Kidney (tissue), 14 donors: ENCODE results near the gene DDX10. TPM values are rescaled to one million over a fixed set of nuclear protein-coding genes. Genes with fewer than 3 reads are reported as not detected.

ENCODE experiments used
- DNase-seq, 5 donors: peaks; one replicate each; pipeline ENCODE4 v3.0.0-alpha.2; 2013 to 2020
- FAIRE-seq: peaks from 2 replicates; lab custom pipeline; 2012; peaks lifted over from hg19 to GRCh38; lab: Jason Lieb, UNC
- H3K27ac ChIP-seq, 2 donors: one replicate each; pipeline ENCODE4 v1.7.0; 2013; ENCODE audit warnings: low read depth in 2 of 2, low read length in 2 of 2, inconsistent platforms in 1 of 2
- H3K27me3 ChIP-seq: one replicate; pipeline ENCODE4 v1.7.1; 2013; ENCODE audit warnings: low read length, inconsistent platforms; ENCODE audit not compliant: control insufficient read depth, insufficient read depth
- H3K36me3 ChIP-seq, 3 donors: one replicate each; pipeline versions ENCODE4 v1.7.0 to v1.7.1; 2013; ENCODE audit warnings: low read length in 3 of 3, control low read depth in 1 of 3, inconsistent platforms in 1 of 3; ENCODE audit not compliant: insufficient read depth in 3 of 3, control insufficient read depth in 2 of 3
- H3K4me1 ChIP-seq, 3 donors: one replicate each; pipeline versions ENCODE4 v1.7.0 to v1.7.1; 2013; ENCODE audit warnings: low read length in 3 of 3, inconsistent platforms in 1 of 3, low read depth in 1 of 3; ENCODE audit not compliant: control insufficient read depth in 2 of 3, insufficient read depth in 2 of 3
- H3K4me3 ChIP-seq, 3 donors: one replicate each; pipeline versions ENCODE4 v1.7.0 to v1.8.1; 2013; ENCODE audit warnings: low read length in 3 of 3, control low read depth in 1 of 3, inconsistent platforms in 1 of 3
- H3K9ac ChIP-seq, 3 donors: one replicate each; pipeline versions ENCODE4 v1.7.0 to v1.7.1; 2013; ENCODE audit warnings: low read length in 3 of 3, control low read depth in 1 of 3, inconsistent platforms in 1 of 3
- H3K9me3 ChIP-seq, 3 donors: one replicate each; pipeline versions ENCODE4 v1.7.0 to v1.7.1; 2013; ENCODE audit warnings: low read length in 3 of 3, control low read depth in 1 of 3, inconsistent platforms in 1 of 3; ENCODE audit not compliant: control insufficient read depth in 2 of 3, insufficient read depth in 1 of 3
- CTCF ChIP-seq: IDR thresholded peaks from 3 replicates; pipeline ENCODE4 v1.5.1; 2012; ENCODE audit warnings: mild to moderate bottlenecking, moderate library complexity, borderline replicate concordance; ENCODE audit not compliant: insufficient read depth; ENCODE audit errors: extremely low read depth
- intact Hi-C: fragments of 100-400 bp; cut with DNase I; formaldehyde crosslinking; loops from one replicate; pipeline ENCODE4 v1.11.1; 2022
- polyA plus RNA-seq: library from polyadenylated mRNA; stranded (reverse); fragments of 350-450 nt; fragmentation: Illumina TruSeq; extraction: RNeasy Lipid Tissue Mini Kit (QIAGEN cat#74804); gene quantifications from one replicate; pipeline ENCODE4 v1.2.3, GENCODE V29; 2014; ENCODE audit warnings: low read depth, low replicate concordance; ENCODE audit not compliant: insufficient read depth
- total RNA-seq: library from RNA; stranded (reverse); fragmentation: NEBNext Ultra II Directional; extraction: Animal tissue kit (Norgen Biotek cat#: 25700); gene quantifications from one replicate; pipeline ENCODE4 v1.2.1, GENCODE V29; 2021
- donor health status: control.
- donor health status: control.
- donor health status: control.
- donor health status: control.
- donor health status: control.
- donor health status: DM: yes; HTN: yes; CAD: no.
- donor health status: Normal renal cell carcinoma (clear cell type).

DDX10 gene
- total and polyA plus RNA-seq, 2 donors from 2014 or later = 24.8 to 79.2 TPM

- Histone ChIP-seq H3K4me1 (no peaks in the 10 kb centered on the region), H3K9ac (no peak overlapping the region), H3K9me3 (no peaks in the 10 kb centered on the region), H3K36me3 (no peaks in the 10 kb centered on the region), H3K27me3 (no peaks in the 10 kb centered on the region), H3K4me3 (no peak overlapping the region), H3K27ac (no peak overlapping the region)
- no peak for TF ChIP-seq CTCF
- no peak for FAIRE-seq
- intact Hi-C loops = no loop called here
- no peak for DNase-seq
Observed at GRCh38 chr11:108931168-108931567, 266.3 kb downstream of the DDX10 start.

DNA sequence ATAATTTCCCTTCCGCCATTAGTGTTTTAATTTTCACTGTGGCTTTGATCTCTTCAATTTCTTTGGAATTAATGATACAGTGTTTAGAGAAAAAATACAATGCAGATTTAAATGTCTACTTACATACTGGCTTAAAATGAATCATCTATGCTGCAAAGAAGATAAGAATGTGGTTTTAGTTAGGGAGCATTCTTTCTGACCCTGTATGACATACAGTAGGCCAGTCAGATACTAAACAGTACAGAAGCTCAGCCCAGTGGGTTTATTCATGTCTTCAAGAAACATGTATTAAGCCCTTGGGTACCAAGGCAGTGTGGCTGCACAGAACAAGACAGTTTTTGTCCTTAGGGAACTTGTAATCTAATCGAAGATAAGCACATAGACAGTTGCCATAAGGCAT, 268.8 kb downstream of the DDX10 start:
- H3K27ac ChIP-seq = no peak overlapping the region
- H3K27me3 ChIP-seq = no peaks in the 10 kb centered on the region
- no peaks in the 10 kb centered on the region for H3K9me3 ChIP-seq
- no peak for TF ChIP-seq CTCF
- DNase-seq (no peak), FAIRE-seq (no peak)
- no peak overlapping the region for H3K4me3 ChIP-seq
- no peak overlapping the region for H3K9ac ChIP-seq
- no peaks in the 10 kb centered on the region for H3K4me1 ChIP-seq
- intact Hi-C loops = no loop called here
- no peaks in the 10 kb centered on the region for H3K36me3 ChIP-seq

- intact Hi-C loops = no loop called here
- Histone ChIP-seq H3K9ac (no peak overlapping the region), H3K4me1 (no peaks in the 10 kb centered on the region), H3K27me3 (no peaks in the 10 kb centered on the region), H3K27ac (no peak overlapping the region), H3K4me3 (no peak overlapping the region), H3K36me3 (no peaks in the 10 kb centered on the region), H3K9me3 (no peaks in the 10 kb centered on the region)
- FAIRE-seq = no peak
- no peak for DNase-seq
- TF ChIP-seq CTCF = no peak
Observed at GRCh38 chr11:108934289-108934688, 269.4 kb downstream of the DDX10 start.

DNA sequence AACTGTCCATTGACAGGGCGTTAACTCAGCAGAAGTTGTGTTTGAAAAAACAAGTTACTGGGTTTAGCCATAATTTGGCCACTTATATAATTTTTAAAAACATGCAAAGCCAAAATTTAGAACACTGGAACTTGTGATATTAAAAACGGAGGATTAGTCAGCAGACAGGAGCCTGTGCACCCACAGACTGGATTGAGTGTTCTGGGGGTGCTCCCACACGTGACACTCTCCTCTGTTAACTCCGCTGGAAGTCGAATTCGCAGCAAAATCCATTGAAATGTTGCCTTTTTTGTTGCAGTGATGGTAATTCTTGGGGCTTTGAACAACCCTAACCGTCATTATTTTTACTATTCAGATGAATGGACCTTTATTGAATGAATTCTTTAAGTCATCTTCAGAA, 269.8 kb downstream of the DDX10 start:
- TF ChIP-seq CTCF = no peak
- H3K27me3 ChIP-seq = no peaks in the 10 kb centered on the region
- intact Hi-C loops = no loop called here
- H3K36me3 ChIP-seq = peaks cover 0 to under 1% (median 0%) of the 10 kb centered on the region in 3 donors
- H3K4me1 ChIP-seq = no peaks in the 10 kb centered on the region
- H3K9ac ChIP-seq = no peak overlapping the region
- no peaks in the 10 kb centered on the region for H3K9me3 ChIP-seq
- DNase-seq = no peak
- H3K27ac ChIP-seq = no peak overlapping the region
- H3K4me3 ChIP-seq = no peak overlapping the region
- no peak for FAIRE-seq
